COLO829 (cell line): ENCODE data around the gene ATXN7L1.
"Not testable (repeated sequence)": the region's sequence is repeated elsewhere in the genome, so short reads cannot be mapped to it uniquely, and the experiment has no call there.

Source experiments
- DNase-seq: peaks from one replicate; pipeline ENCODE4 v3.0.0; 2012; ENCODE audit warnings: low spot score

ATXN7L1 gene

DNA sequence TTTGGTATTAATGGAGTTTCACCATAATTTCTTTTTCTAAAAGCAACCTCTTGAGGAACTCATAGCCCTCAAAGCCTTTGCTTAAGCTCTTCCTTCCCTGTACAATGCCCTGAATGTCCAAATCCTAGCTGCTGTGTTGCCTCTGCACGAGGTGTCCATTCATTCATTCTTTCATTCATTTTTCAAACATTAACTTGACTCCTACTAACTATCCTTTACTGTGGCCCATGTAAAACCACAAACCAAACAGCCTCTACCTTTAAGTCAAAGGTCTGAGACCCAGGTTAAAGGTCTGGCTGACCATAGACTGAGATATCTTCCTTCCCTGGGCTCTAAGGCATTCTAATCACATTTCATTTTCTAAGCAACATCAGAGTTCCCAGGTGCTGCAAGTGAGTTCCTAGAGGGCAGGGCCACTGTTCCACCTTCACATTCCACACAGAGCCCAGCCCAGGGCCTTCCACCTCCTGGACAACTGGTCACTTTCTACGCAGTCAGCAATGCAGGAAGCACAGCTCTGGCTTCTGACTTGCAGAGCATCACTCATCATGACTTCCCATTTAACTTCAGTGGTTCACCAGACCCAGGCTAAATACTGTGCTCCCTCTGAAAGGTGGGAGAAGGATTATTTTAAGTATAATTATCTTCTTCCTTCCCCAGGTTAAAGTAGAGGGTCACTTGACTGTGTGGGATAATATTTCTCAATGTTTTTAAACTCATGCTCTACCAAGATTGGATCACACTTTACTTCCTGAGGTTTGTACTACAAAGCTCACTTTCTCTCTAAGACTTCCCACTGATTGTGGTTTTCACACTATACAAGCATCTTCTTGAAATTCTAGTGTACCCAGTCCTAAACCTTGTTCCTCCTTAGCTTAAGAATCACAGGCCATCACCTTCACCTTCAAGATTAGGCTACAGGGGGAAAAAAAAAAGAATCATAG is 19.1 kb downstream of the ATXN7L1 start:
- DNase-seq, result no peak

GRCh38 chr7:105854498-105854897 is 21.9 kb downstream of the ATXN7L1 start:
- DNase-seq, result no peak

DNA sequence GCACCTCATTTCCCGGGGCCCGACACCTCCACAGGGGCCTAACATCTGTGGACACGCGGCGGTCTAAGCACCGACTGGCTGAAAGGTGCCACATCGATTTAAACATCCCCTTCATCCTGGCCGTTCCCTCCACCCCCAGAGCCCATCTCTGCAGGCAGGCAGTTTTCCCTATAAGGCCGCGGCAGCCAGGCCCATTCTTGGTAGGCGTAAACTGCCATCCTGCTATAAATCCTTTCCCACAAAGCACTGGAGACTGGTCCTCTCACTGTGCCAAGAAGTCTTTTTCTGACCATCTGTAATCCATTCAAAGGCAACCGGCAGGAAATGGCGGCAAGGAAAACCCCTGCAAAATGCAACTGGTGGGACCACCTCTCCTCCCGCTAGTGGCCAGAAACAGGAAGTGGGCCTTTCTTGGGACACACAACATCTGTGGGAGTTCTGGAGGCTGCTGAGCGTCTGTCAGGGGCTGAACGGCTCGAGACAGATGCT is 22.4 kb downstream of the ATXN7L1 start:
- DNase-seq, result no peak

DNA sequence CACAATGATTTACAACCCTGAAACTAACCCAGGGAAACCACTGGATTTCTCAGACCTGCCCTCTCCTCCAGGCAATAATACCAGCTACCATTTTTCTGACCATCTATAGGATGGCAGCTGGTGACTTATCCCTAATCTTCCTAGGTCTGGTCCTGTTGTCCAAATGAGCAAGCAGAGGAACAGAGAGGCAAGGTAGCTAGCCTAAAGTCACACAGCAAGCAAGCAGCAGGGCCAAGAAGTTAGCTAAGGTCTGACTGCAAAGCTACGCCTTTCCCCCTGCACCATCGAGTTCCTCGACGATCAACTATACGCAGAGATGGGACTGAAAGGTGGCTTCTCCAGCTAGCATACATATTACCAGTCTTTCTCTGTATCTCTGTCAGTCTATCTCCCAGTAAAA is 25.3 kb downstream of the ATXN7L1 start:
- no peak for DNase-seq

- peak; percentile 28 for DNase-seq
Measured at GRCh38 chr7:105849122-105849855, 27.1 kb downstream of the ATXN7L1 start.

DNA sequence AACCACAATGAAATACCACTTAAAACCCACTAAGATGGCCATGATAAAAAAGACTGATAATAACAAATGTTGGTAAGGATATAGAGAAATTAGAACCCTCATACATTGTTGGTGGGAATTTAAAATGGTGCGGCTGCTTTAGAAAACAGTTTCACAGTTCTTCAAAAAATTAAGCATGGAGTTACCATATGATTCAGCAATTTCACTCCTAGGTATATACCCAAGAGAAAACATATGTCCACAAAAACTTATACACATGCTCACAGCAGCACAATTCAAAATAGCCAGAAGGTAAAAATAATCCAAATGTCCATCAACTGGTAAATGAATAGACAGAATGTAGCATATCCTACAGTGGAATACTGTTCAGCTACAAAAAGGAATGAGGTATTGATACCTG is 30.0 kb downstream of the ATXN7L1 start:
- no peak for DNase-seq

GRCh38 chr7:105844681-105845080 is 31.7 kb downstream of the ATXN7L1 start:
- not testable (repeated sequence) for DNase-seq

DNA sequence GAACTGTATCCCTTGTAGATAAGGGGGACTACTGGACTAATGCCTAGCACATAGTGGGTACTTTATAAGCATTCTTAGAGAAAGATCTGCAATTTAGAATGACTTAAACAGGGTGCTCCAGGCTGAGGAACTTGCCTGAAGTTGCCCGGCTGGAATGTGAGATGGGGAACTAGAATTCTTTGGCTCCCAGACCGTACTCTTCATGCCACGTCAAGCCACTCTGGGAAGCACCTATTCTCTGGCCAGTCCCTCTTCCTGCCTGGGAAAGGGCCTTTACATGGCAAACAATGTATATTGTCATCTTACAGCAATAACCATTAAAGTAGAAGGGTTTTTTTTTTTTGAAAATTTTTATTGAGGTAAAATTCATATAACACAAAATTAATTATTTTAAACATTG is 34.5 kb downstream of the ATXN7L1 start:
- DNase-seq, result no peak

- no peak for DNase-seq
Measured at GRCh38 chr7:105840981-105841749, 35.2 kb downstream of the ATXN7L1 start.

DNA sequence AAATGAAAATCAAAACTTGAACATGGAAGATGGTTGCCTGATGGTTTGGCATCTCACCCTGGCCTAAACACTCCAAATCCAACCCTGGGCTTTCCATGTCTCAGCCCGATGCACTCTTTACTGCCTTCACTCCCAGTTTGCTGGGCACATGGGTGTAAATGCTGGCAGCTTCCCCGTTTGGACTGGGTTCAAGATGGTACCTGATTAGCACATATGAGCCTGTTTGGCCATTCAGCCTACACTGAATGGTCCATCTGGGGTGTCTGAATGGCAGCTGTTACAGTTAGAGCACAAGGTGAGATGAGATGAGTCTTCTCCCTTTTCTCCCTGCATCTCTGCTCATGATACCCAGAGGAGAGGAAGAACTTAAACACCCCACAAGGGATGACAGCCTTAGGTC is 37.1 kb downstream of the ATXN7L1 start:
- DNase-seq, result no peak

- DNase-seq, result no peak
Measured at GRCh38 chr7:105838627-105839231, 37.7 kb downstream of the ATXN7L1 start.

DNA sequence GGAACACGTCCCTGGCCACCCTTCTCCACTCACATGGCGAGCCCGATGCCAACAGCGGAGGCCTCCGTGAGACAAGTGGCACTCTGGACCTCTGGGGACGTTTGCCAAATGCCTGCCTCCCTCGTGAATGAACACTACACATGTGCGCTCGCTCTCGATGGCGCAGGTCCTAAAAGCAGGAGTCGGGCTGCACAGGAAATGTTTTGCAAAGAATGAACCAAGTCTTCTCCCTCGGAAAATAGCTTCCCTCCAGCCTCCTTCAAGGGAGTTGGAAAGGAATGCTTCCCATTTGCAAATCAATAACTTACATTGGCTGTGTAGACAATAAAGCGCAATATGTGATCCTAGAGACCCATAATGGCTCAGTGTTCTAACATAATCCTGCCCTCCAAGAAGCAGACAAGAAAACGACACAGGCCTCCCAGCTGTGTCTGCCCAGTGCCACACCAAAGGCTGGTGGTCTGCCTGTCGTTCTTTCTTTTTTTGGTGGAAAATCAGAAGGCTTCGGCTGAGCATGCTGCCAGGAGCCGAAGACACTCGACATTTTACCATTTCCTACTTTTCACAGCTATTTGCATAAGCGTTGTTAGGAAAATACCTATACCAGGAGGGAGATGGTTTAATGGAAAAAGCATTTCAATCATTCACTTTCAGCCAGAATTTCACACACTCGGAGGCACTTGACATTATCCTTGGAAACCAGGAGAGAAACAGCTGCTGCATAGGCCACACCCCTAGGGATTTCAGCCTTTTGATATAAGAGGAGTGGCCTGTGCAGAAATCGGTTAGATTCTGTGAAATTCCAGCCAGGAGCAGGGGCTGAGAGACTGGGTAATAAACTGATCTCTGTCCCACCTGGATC is 38.4 kb downstream of the ATXN7L1 start:
- DNase-seq, result no peak

GRCh38 chr7:105835441-105835840 is 41.0 kb downstream of the ATXN7L1 start:
- DNase-seq, result no peak

DNA sequence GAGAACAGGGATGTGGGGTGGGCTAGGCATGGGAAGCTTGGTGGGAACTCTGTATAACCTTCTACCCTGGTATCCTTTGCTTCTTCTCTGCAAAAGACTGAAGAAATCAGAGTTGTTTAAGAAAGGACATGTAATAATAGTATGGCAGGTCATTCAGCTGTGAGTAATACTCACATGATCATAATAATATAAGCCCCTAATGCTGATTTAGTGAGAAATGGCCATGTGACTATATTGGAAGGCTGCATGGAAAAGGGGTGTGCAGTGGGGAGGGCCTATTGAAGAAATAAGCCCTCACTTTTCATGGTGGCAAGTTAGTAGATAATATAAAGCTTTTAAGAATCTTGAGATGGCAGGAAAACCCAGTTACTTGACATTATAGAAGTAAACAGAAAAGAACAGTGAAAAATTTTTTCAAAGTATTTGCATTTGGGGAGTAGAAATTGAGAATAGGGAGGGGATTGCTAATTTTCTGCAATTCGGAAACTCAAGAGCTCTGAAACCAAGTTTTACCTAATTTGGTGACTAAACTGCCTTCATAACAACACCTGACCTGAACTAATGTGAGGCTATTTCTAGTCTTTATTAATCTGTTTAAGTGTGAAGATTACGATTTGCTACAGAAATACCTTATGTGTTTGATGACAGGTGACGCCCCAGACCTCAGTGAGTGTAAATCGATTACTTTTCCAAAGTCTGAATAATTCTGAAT is 44.4 kb downstream of the ATXN7L1 start:
- DNase-seq, result peak; percentile 62

- no peak for DNase-seq
Measured at GRCh38 chr7:105831302-105831620, 45.1 kb downstream of the ATXN7L1 start.

DNA sequence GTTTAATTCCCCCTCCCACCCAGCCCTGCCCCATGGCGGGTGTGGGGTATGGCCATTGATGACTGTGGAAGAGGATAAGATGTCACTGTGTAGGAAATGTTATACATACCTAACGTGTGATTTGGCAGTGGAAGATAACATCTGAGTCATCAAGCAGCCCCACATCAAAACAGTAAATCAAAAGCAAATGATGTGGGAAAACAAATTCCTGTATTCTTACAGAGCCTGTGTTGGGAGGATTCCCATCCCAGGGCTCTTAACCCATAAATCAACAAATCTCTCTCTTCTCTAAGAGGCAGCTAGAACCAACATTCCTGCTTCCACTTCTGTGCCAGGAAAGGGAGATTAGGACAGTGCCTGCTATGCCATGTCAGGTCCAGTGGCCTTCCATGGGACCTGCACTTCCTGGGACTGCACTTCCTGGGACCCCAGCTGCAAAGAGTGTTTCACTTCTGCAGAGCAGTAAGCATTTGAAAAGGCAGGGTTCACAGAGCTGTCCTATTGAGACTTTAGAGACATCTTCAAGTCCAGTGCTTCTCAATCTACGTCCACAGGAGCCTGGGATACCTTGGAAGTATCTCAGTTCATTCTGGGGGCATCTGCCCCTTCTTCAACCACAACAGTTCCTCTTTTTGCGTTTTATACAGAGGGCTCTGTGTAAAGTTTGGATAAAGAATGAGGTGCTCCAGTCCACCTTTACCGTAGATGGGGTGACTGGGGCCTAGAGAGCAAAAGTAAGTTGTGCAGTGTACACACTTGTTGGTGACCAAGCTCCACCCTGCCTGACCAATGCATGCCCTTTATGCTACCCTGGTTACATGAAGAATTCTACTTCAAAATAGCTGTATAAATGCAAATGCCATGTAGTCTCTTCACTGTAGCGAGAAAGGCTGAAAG is 45.7 kb downstream of the ATXN7L1 start:
- peak; percentile 100 for DNase-seq

- no peak for DNase-seq
Measured at GRCh38 chr7:105829681-105830322, 46.6 kb downstream of the ATXN7L1 start.

DNA sequence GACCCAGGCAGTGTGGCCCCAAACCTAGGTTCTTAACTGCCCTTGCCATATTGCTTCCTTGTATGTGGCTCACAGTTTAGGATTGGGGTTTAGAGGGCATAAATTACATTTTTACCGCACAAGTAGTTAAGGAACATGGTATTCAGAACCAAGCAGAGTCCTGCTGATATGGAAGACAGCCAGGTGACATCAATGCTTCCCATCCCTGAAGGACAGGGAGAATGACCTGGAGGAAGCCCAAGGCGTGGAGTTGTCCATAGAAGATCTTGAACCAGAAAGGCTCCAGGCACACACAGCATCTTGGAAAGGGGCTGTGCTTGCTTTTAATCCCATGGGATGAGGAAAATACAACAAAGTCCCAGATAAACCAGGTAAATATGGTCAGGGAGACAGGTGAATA is 48.3 kb downstream of the ATXN7L1 start:
- DNase-seq, result no peak
